ENCODE data around the gene PDE6B. TPM values are rescaled to one million over a fixed set of nuclear protein-coding genes. Genes with fewer than 3 reads are reported as not detected.
A peak's percentile ranks its signal among the peaks of the same experiment; 100 is the strongest.

Gene PDE6B
- total and polyA plus RNA-seq, 7 donors, result 0.03 to 0.48 (median 0.31) TPM; not detected in 1

DNA sequence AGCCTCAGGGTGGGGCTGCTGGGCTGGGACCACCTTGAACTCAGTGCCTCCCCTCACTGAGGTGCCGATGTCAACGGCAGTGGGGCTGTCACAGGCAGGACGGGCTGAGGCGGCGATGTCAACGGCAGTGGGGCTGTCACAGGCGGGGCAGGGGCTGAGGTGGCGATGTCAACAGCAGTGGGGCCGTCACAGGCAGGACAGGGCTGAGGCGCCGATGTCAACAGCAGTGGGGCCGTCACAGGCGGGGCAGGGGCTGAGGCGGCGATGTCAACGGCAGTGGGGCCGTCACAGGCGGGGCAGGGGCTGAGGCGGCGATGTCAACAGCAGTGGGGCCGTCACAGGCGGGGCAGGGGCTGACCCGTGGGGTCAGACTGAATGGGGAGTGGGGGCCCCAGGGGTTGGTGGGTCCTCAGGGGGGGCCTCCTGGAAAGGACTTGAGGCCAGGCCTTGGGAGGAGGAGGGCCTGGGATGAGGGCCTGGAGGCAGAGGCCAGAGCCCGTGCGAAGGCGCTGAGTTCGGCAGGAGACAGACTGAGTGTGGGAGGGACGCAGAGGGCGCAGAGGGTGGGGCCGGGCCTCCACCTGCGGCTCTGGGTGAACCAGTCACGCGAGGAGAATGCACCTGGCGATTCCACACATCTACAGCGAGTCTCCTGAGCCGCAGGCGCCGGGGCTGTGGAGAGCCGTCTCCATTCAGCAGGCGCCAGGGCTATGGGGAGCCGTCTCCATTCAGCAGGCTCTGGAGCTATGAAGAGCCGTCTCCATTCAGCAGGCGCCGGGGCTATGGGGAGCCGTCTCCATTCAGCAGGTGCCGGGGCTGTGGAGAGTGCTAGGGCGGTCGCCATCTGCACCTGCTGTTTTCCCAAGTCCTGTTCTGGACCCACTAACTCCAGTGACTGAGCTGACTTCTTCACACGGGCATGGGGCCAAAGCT is 25.8 kb downstream of the PDE6B start:
- no peak for ATAC-seq
- no peak overlapping the region for H3K4me3 ChIP-seq
- peak in 1 of 2 donors; percentile 39 for DNase-seq
- H3K27ac ChIP-seq, result no peak overlapping the region
- no peaks in the 10 kb centered on the region for H3K4me1 ChIP-seq
- intact Hi-C loops (cut with DNase I), result no loop called here
- TF ChIP-seq CTCF (IDR thresholded peaks at IDR 0.05), result no peak
- 28 to 38% (median 37%) methylated on average over 42 to 49 of the region's 49 CpGs for WGBS, 3 donors
- H3K27me3 ChIP-seq (ENCODE audit: insufficient read depth in 3 of 3, low read length in 2 of 3), result peaks cover 0 to 52% (median 18%) of the 10 kb centered on the region in 3 donors
- H3K9me3 ChIP-seq, result no peaks in the 10 kb centered on the region
- no peaks in the 10 kb centered on the region for H3K36me3 ChIP-seq (ENCODE audit: insufficient read depth in 1 of 2, low read depth in 1 of 2)

DNA sequence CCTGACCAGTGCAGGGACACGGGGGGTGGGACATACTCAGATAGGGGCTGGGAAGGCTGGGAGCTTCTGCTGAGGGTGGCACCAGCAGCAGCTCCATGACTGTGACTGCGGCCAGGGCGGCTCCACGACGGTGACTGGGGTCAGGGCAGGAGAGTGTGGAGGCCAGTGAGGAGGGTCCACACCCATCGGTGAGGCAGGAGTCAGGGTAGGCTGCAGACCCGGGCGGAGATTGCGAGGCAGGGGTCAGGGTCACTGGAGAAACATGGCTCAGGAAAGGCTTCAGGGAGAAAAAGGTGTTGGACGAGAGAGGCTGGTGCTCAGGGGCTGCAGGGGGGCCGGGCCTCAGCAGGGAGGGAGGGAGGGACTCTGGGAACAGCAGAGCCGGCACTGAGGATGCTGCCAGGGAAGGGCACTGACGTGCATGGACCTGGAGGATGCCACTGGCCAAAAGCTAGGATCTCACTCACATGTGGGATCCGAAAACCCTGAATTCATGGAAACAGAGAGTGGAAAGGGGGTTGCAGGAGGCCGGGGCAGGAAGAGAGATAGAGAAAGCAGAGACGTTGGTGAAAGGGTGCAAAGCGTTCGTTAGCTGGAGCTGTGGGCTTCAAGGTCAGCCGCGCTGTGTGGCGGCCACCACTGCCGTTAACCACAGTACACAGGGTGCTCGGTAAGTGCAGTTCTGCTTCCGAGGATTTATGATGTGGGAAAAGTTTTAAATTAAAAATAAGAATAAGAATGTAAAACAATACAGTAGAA is 26.7 kb downstream of the PDE6B start:
- Histone ChIP-seq H3K36me3 (ENCODE audit: insufficient read depth in 1 of 2, low read depth in 1 of 2) (no peaks in the 10 kb centered on the region), H3K27ac (no peak overlapping the region), H3K4me3 (no peak overlapping the region), H3K4me1 (no peaks in the 10 kb centered on the region), H3K27me3 (ENCODE audit: insufficient read depth in 3 of 3, low read length in 2 of 3) (peaks cover 0 to 51% (median 18%) of the 10 kb centered on the region in 3 donors), H3K9me3 (no peaks in the 10 kb centered on the region)
- ATAC-seq, result no peak
- WGBS, 3 donors, result 63 to 69% (median 68%) methylated on average over 24 of the region's 24 CpGs
- TF ChIP-seq CTCF (IDR thresholded peaks at IDR 0.05), result no peak
- peak in 1 of 2 donors; percentile 17 for DNase-seq
- intact Hi-C loops (cut with DNase I), result no loop called here

- no peaks in the 10 kb centered on the region for H3K9me3 ChIP-seq
- ATAC-seq, result no peak
- H3K27me3 ChIP-seq (ENCODE audit: insufficient read depth in 3 of 3, low read length in 2 of 3), result peaks cover 0 to 50% (median 14%) of the 10 kb centered on the region in 3 donors
- intact Hi-C loops (cut with DNase I), result no loop called here
- no peaks in the 10 kb centered on the region for H3K4me1 ChIP-seq
- DNase-seq, result peak in 1 of 2 donors; percentile 49
- no peaks in the 10 kb centered on the region for H3K36me3 ChIP-seq (ENCODE audit: insufficient read depth in 1 of 2, low read depth in 1 of 2)
- WGBS, 3 donors, result 71 to 81% (median 73%) methylated on average over 35 of the region's 35 CpGs
- H3K27ac ChIP-seq, result no peak overlapping the region
- TF ChIP-seq CTCF (IDR thresholded peaks at IDR 0.05), result no peak
- H3K4me3 ChIP-seq, result no peak overlapping the region
Measured at GRCh38 chr4:653080-653821, 27.9 kb downstream of the PDE6B start.

DNA sequence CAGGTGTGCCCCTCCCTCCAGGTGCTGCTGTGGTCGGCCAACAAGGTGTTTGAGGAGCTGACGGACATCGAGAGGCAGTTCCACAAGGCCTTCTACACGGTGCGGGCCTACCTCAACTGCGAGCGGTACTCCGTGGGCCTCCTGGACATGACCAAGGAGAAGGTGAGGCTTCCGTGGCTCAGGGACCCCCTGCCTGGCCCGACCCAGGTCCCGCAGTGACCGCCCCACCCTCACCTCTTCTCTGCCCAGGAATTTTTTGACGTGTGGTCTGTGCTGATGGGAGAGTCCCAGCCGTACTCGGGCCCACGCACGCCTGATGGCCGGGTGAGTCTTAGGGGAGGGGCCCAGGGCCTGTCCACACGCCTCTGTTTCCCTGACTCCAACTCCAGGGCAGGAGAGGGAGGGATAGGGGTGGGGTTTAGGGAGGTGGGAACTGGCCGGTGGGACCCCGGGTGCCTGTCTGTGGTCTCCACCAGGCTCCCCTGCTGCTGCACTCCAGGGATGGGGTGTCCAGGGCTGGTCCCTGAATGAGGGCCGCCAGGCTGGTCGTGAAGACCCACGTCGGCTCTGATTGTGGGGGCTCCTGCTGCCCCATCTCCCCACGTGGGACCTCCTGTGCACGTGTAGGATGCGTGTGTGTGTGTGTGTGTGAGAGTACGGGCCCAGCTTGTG is 28.6 kb downstream of the PDE6B start:
- ATAC-seq, result no peak

More for the DNA sequence above, 28.6 kb downstream of the PDE6B start:
- no peak overlapping the region for H3K27ac ChIP-seq
- 84 to 87% (median 86%) methylated on average over 28 to 29 of the region's 29 CpGs for WGBS, 3 donors
- no peaks in the 10 kb centered on the region for H3K36me3 ChIP-seq (ENCODE audit: insufficient read depth in 1 of 2, low read depth in 1 of 2)
- no peak for TF ChIP-seq CTCF (IDR thresholded peaks at IDR 0.05)
- no peak overlapping the region for H3K4me3 ChIP-seq
- peaks cover 0 to 50% (median 14%) of the 10 kb centered on the region in 3 donors for H3K27me3 ChIP-seq (ENCODE audit: insufficient read depth in 3 of 3, low read length in 2 of 3)
- intact Hi-C loops (cut with DNase I), result no loop called here
- DNase-seq, result peak in 1 of 2 donors; percentile 35
- no peaks in the 10 kb centered on the region for H3K9me3 ChIP-seq
- H3K4me1 ChIP-seq, result no peaks in the 10 kb centered on the region

Measured in psoas muscle (tissue), 8 donors.